ENCODE data around the gene TMEM255A. TPM values are rescaled to one million over a fixed set of nuclear protein-coding genes. Genes with fewer than 3 reads are reported as not detected.
"Not testable (repeated sequence)": the region's sequence is repeated elsewhere in the genome, so short reads cannot be mapped to it uniquely, and the experiment has no call there.

The TMEM255A gene
- total RNA-seq, result 1 to 10 TPM in 2 of 3 donors, under 1 TPM in 1; 0.80 to 5.6 (median 1.3) TPM

GRCh38 chrX:120310861-120311726 is at the start of gene TMEM255A:
Gene TMEM255A (minus strand): TSS chrX:120311461. CDS start chrX:120311309, 152 bp downstream.
- no peak for DNase-seq (ENCODE audit: low spot score in 2 of 2)
- TF ChIP-seq POLR2A (IDR thresholded peaks at IDR 0.05), result no peak
- TF ChIP-seq POLR2AphosphoS5 (IDR thresholded peaks at IDR 0.05), result no peak
- TF ChIP-seq CTCF (IDR thresholded peaks at IDR 0.05), result no peak
- no peaks in the 10 kb centered on the region for H3K9me3 ChIP-seq
- H3K4me1 ChIP-seq, result no peaks in the 10 kb centered on the region
- peak within 1 kb of the TSS in 1 of 2 donors; percentile 12 for H3K27ac ChIP-seq
- H3K4me3 ChIP-seq, result peak within 1 kb of the TSS; percentile 31 to 65 (median 48)
- H3K36me3 ChIP-seq, result no peaks in the 10 kb centered on the region
- intact Hi-C loops (cut with DNase I; ENCODE audit: low total_unique reads), result no loop called here
- peaks cover 0 to 51% of the 10 kb centered on the region in 2 donors for H3K27me3 ChIP-seq

- TF ChIP-seq POLR2A (IDR thresholded peaks at IDR 0.05) (no peak), POLR2AphosphoS5 (IDR thresholded peaks at IDR 0.05) (no peak), CTCF (IDR thresholded peaks at IDR 0.05) (no peak)
- intact Hi-C loops (cut with DNase I; ENCODE audit: low total_unique reads), result no loop called here
- no peak overlapping the region for H3K27ac ChIP-seq
- no peaks in the 10 kb centered on the region for H3K4me1 ChIP-seq
- no peak overlapping the region for H3K4me3 ChIP-seq
- no peak for DNase-seq (ENCODE audit: low spot score in 2 of 2)
- peaks cover 0 to 33% of the 10 kb centered on the region in 2 donors for H3K27me3 ChIP-seq
- no peaks in the 10 kb centered on the region for H3K36me3 ChIP-seq
- no peaks in the 10 kb centered on the region for H3K9me3 ChIP-seq
Observed at GRCh38 chrX:120358737-120359456, 47.6 kb upstream of the TMEM255A start.

- H3K9me3 ChIP-seq, result no peaks in the 10 kb centered on the region
- no peaks in the 10 kb centered on the region for H3K36me3 ChIP-seq
- no peak overlapping the region for H3K27ac ChIP-seq
- H3K27me3 ChIP-seq, result peaks cover 0 to 31% of the 10 kb centered on the region in 2 donors
- no peak for DNase-seq (ENCODE audit: low spot score in 2 of 2)
- no peak overlapping the region for H3K4me3 ChIP-seq
- TF ChIP-seq POLR2A (IDR thresholded peaks at IDR 0.05) (no peak), CTCF (IDR thresholded peaks at IDR 0.05) (no peak), POLR2AphosphoS5 (IDR thresholded peaks at IDR 0.05) (no peak)
- no peaks in the 10 kb centered on the region for H3K4me1 ChIP-seq
- intact Hi-C loops (cut with DNase I; ENCODE audit: low total_unique reads), result no loop called here
Observed at GRCh38 chrX:120357186-120357585, 45.9 kb upstream of the TMEM255A start.

GRCh38 chrX:120356084-120356483 is 44.8 kb upstream of the TMEM255A start:
- H3K4me1 ChIP-seq, result no peaks in the 10 kb centered on the region
- no peak for TF ChIP-seq POLR2AphosphoS5 (IDR thresholded peaks at IDR 0.05)
- TF ChIP-seq POLR2A (IDR thresholded peaks at IDR 0.05), result no peak

GRCh38 chrX:120350450-120351138 is 39.3 kb upstream of the TMEM255A start:
- no peak for DNase-seq (ENCODE audit: low spot score in 2 of 2)
- intact Hi-C loops (cut with DNase I; ENCODE audit: low total_unique reads), result no loop called here
- no peak overlapping the region for H3K27ac ChIP-seq
- H3K4me1 ChIP-seq, result no peaks in the 10 kb centered on the region
- no peaks in the 10 kb centered on the region for H3K36me3 ChIP-seq
- H3K9me3 ChIP-seq, result no peaks in the 10 kb centered on the region
- no peak overlapping the region for H3K4me3 ChIP-seq
- H3K27me3 ChIP-seq, result no peaks in the 10 kb centered on the region
- no peak for TF ChIP-seq POLR2A (IDR thresholded peaks at IDR 0.05)
- TF ChIP-seq POLR2AphosphoS5 (IDR thresholded peaks at IDR 0.05), result no peak
- TF ChIP-seq CTCF (IDR thresholded peaks at IDR 0.05), result no peak

More at GRCh38 chrX:120356084-120356483, 44.8 kb upstream of the TMEM255A start:
- H3K4me3 ChIP-seq, result no peak overlapping the region
- DNase-seq (ENCODE audit: low spot score in 2 of 2), result no peak
- no peaks in the 10 kb centered on the region for H3K9me3 ChIP-seq
- H3K27me3 ChIP-seq, result peaks cover 0 to 26% of the 10 kb centered on the region in 2 donors
- H3K36me3 ChIP-seq, result no peaks in the 10 kb centered on the region
- intact Hi-C loops (cut with DNase I; ENCODE audit: low total_unique reads), result no loop called here
- no peak overlapping the region for H3K27ac ChIP-seq

- H3K27me3 ChIP-seq; DNase-seq (ENCODE audit: low spot score in 2 of 2); H3K4me3 ChIP-seq; H3K4me1 ChIP-seq; H3K36me3 ChIP-seq; intact Hi-C loops (cut with DNase I; ENCODE audit: low total_unique reads); H3K9me3 ChIP-seq; H3K27ac ChIP-seq: not testable (repeated sequence)
Observed at GRCh38 chrX:120344566-120344965, 33.3 kb upstream of the TMEM255A start.
